Measurements from ENCODE around the gene HK1.

DNA sequence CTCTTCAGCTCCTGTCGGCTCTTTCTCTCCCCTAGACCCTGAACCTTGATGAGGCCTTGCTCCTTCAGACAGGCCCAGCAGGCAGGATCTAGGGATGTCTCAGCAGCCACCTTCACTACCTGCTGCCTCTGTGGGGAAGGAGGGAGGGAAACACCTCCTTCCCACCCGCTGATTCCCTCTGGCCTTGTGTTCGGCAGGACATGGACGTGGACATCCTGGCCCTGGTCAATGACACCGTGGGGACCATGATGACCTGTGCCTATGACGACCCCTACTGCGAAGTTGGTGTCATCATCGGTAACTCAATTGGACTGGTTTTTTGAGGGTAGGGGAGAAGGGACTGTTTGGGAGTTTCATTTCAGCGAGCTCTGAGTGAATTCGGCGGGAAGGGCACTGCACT lies 37.8 kb upstream of the HK1 start:
- TF ChIP-seq, protein P1, sequence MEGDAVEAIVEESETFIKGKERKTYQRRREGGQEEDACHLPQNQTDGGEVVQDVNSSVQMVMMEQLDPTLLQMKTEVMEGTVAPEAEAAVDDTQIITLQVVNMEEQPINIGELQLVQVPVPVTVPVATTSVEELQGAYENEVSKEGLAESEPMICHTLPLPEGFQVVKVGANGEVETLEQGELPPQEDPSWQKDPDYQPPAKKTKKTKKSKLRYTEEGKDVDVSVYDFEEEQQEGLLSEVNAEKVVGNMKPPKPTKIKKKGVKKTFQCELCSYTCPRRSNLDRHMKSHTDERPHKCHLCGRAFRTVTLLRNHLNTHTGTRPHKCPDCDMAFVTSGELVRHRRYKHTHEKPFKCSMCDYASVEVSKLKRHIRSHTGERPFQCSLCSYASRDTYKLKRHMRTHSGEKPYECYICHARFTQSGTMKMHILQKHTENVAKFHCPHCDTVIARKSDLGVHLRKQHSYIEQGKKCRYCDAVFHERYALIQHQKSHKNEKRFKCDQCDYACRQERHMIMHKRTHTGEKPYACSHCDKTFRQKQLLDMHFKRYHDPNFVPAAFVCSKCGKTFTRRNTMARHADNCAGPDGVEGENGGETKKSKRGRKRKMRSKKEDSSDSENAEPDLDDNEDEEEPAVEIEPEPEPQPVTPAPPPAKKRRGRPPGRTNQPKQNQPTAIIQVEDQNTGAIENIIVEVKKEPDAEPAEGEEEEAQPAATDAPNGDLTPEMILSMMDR (IDR thresholded peaks at IDR 0.05), result no peak
- no peak for TF ChIP-seq EP300 (IDR thresholded peaks at IDR 0.05)
- no peak for TF ChIP-seq POLR2A (IDR thresholded peaks at IDR 0.05)

All from tibial nerve (tissue), 4 donors.